GM12874 (cell line): ENCODE measurements around the gene GREB1.

Experiments
- CTCF ChIP-seq: IDR thresholded peaks from 2 replicates; pipeline ENCODE4 v1.5.1; 2011; ENCODE audit warnings: low read depth, mild to moderate bottlenecking, control low read depth, low read length, moderate library complexity; ENCODE audit not compliant: insufficient read depth

Gene GREB1

GRCh38 chr2:11533278-11534070 lies at the start of gene GREB1:
GREB1 (plus strand) TSS chr2:11534045; CDS start chr2:11556615, 22,570 bp downstream.
- no peak for TF ChIP-seq CTCF

- no peak for TF ChIP-seq CTCF
Observed at GRCh38 chr2:11488809-11489208, 45.0 kb upstream of the GREB1 start.

- no peak for TF ChIP-seq CTCF
Observed at GRCh38 chr2:11490194-11490593, 43.7 kb upstream of the GREB1 start.

GRCh38 chr2:11491348-11491933 lies 42.4 kb upstream of the GREB1 start:
- no peak for TF ChIP-seq CTCF

- TF ChIP-seq CTCF: no peak
Observed at GRCh38 chr2:11492244-11492643, 41.6 kb upstream of the GREB1 start.

GRCh38 chr2:11492720-11493119 lies 41.1 kb upstream of the GREB1 start:
- TF ChIP-seq CTCF: no peak

- no peak for TF ChIP-seq CTCF
Observed at GRCh38 chr2:11493282-11493681, 40.6 kb upstream of the GREB1 start.
